Measurements from ENCODE around the gene PEX3.

The PEX3 gene

DNA sequence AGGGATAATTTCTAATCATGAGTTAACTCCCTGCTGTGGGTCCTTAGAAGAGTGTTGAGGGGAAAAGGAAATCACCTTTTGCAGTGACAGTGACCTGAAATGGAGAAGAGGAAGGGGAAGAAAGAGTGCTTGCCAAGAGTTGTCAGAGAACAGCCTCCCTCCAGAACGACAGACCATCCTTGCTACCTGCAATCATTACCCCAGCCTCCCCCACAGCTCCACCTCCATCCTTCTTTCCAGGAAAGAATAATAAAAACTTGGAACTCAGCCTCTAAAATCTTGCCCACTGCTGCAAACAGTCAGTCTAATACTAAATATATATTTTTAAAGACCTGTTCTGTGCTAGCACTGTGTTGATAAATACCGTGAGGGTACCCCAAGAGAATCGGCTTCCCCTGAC, 89.6 kb downstream of the PEX3 start:
- no peak for DNase-seq
